Right lobe of liver (tissue), 6 donors: ENCODE results near the gene GRID1. TPM values are rescaled to one million over a fixed set of nuclear protein-coding genes. Genes with fewer than 3 reads are reported as not detected.
A peak's percentile ranks its signal among the peaks of the same experiment; 100 is the strongest.

Source experiments
- ATAC-seq, 4 donors: fragments of 200-7000 bp; cut with Tn5 transposase; one replicate each; pipeline ENCODE4 v1.9.1; 2020; ENCODE audit warnings: mild to moderate bottlenecking in 4 of 4, moderate library complexity in 4 of 4
- DNase-seq, 3 donors: peaks; one replicate each; pipeline ENCODE4 v3.0.0-alpha.2; 2020
- H3K27ac ChIP-seq, 3 donors: fragments of 200-600 bp; one replicate each; pipeline ENCODE4 v1.8.0; 2022
- H3K27me3 ChIP-seq, 2 donors: fragments of 200-600 bp; one replicate each; pipeline ENCODE4 v1.8.0; 2022
- H3K36me3 ChIP-seq, 4 donors: fragments of 200-600 bp; sonication (generic) in 1 of 4; one replicate each; pipeline versions ENCODE4 v1.5.1 to v1.8.0; 2017 to 2022; ENCODE audit warnings: control low read depth in 1 of 4
- H3K4me1 ChIP-seq, 4 donors: fragments of 200-600 bp; sonication (generic) in 1 of 4; one replicate each; pipeline versions ENCODE4 v1.5.1 to v1.8.0; 2017 to 2022; ENCODE audit warnings: control low read depth in 1 of 4
- H3K4me3 ChIP-seq, 3 donors: fragments of 200-600 bp; one replicate each; pipeline ENCODE4 v1.8.0; 2022
- H3K9me3 ChIP-seq, 4 donors: fragments of 200-600 bp; sonication (generic) in 1 of 4; one replicate each; pipeline versions ENCODE4 v1.5.1 to v1.8.0; 2017 to 2022; ENCODE audit warnings: control low read depth in 1 of 4
- POLR2A ChIP-seq: fragments of 450-650 bp; IDR thresholded peaks from one replicate; pipeline ENCODE4 v1.6.1; 2017; ENCODE audit warnings: antibody characterized with exemption, mild to moderate bottlenecking
- WGBS: methylation state at CpG from one replicate; pipeline ENCODE4 v1.1.6; 2018; ENCODE audit warnings: low coverage, low lambda C conversion rate; ENCODE audit not compliant: insufficient coverage; ENCODE audit errors: missing lambda C conversion rate; 5-methylcytosine and 5-hydroxymethylcytosine counted together
- intact Hi-C, 2 donors: fragments of 100-400 bp; cut with DNase I; formaldehyde crosslinking; loops; one replicate each; pipeline versions ENCODE4 v1.11.2 to v1.14.1; 2022
- total RNA-seq, 6 experiments: library from RNA; depleted of rRNA in 2 of 6; stranded (reverse); fragments of >200 nt in 2 of 6; fragmentation: NEBNext Ultra II Directional in 3 of 6; extraction: Animal tissue kit (Norgen Biotek cat#: 25700) in 3 of 6; gene quantifications; one replicate each; pipeline versions ENCODE4 v1.1.0 to v1.2.4, GENCODE V29; 2016 to 2023
- TF ChIP-seq, protein P1 (sequence below), 4 donors: fragments of 200-600 bp in 3 of 4; fragments of 450-650 bp in 1 of 4; IDR thresholded peaks; one replicate each; pipeline versions ENCODE4 v1.5.1 to v1.8.0; 2016 to 2022; ENCODE audit warnings: antibody characterized with exemption in 4 of 4, mild to moderate bottlenecking in 2 of 4
- donor health status: DM: no; HTN: yes; CAD: no.
- donor health status: DM: no; HTN: no; CAD: no.
- donor health status: DM: no; HTN: no; CAD: no.
- donor health status: DM: no; HTN: yes; CAD: no.
- donor health status: DM: no; HTN: yes; CAD: no.

The GRID1 gene
- total RNA-seq, 6 experiments from 2014 or later: 0.05 to 1.9 (median 0.81) TPM

DNA sequence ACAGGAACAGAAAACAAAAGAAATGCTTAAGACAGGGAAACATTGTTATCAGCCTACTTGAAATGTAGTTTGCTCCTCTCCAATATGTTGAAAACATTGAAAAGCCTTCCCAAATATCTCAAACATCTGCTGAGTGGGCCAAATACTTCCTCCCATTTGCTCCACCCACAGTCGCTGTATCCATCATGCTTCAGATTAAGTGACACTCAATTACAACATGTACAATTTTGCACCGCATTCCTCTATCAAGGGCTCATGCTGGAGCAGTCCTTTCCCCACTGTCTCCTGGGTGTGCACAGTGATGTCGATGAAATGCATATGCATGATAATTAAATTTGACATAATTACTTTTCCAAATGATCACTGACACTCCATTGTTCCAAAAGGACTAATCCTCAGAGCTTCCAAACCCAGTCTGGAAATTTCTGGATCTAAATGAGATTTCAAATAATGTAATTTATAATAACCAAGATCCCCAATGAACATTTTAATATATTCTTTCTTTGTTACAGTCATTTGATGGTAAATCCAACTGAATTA lies 604.6 kb downstream of the GRID1 start:
- intact Hi-C loops: no loop called here
- no peaks in the 10 kb centered on the region for H3K4me1 ChIP-seq
- H3K4me3 ChIP-seq: no peak overlapping the region
- no peak for DNase-seq
- H3K9me3 ChIP-seq: no peaks in the 10 kb centered on the region
- no peaks in the 10 kb centered on the region for H3K27me3 ChIP-seq
- H3K27ac ChIP-seq: no peak overlapping the region
- no peaks in the 10 kb centered on the region for H3K36me3 ChIP-seq
- whole genome bisulfite sequencing: 80% methylated on average over 3 of the region's 3 CpGs
- no peak for ATAC-seq
- TF ChIP-seq, protein P1, sequence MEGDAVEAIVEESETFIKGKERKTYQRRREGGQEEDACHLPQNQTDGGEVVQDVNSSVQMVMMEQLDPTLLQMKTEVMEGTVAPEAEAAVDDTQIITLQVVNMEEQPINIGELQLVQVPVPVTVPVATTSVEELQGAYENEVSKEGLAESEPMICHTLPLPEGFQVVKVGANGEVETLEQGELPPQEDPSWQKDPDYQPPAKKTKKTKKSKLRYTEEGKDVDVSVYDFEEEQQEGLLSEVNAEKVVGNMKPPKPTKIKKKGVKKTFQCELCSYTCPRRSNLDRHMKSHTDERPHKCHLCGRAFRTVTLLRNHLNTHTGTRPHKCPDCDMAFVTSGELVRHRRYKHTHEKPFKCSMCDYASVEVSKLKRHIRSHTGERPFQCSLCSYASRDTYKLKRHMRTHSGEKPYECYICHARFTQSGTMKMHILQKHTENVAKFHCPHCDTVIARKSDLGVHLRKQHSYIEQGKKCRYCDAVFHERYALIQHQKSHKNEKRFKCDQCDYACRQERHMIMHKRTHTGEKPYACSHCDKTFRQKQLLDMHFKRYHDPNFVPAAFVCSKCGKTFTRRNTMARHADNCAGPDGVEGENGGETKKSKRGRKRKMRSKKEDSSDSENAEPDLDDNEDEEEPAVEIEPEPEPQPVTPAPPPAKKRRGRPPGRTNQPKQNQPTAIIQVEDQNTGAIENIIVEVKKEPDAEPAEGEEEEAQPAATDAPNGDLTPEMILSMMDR (IDR thresholded peaks at IDR 0.05): no peak
- no peak for TF ChIP-seq POLR2A

DNA sequence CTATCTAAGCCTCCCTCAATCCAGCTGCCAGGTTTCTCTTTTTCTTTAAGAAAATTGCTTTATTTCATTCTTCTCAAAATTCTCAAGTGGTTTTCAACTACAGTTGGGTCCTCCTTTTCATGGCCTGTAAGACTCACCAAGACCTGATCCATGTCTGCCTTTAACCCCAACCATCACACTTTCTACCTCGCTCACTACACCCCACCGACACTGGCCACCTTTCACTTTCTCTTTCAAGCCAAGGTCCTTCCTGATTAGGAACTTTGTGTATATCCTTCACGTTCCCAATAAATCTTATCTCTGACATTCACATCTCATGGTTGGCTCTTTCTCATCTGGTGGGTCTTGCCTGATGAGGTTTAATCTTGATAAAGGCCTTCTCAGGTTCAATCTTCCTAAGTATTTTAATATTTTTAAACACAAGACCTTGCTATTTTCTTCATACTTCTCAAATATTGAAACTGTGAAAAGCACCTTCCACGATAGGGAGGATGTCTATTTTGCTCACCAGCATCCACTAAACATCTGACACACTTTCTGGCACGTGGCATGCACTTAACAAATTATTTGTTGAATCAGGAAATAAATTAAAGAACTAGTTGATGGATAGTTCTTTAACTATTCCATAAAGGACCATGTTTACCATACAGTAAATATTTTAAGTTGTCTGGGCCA lies 624.8 kb downstream of the GRID1 start:
- ATAC-seq (peak in 2 of 4 donors; percentile 53 to 68), DNase-seq (no peak)
- Histone ChIP-seq H3K27ac (no peak overlapping the region), H3K4me3 (no peak overlapping the region), H3K27me3 (no peaks in the 10 kb centered on the region), H3K9me3 (no peaks in the 10 kb centered on the region), H3K36me3 (no peaks in the 10 kb centered on the region), H3K4me1 (no peaks in the 10 kb centered on the region)
- intact Hi-C loops: no loop called here
- TF ChIP-seq, protein P1 (IDR thresholded peaks at IDR 0.05): no peak
- WGBS: 35% methylated on average over 5 of the region's 5 CpGs

- 71% methylated on average over 1 of the region's 1 CpG for WGBS
- Histone ChIP-seq H3K27ac (no peak overlapping the region), H3K4me1 (no peaks in the 10 kb centered on the region), H3K27me3 (no peaks in the 10 kb centered on the region), H3K36me3 (no peaks in the 10 kb centered on the region), H3K9me3 (no peaks in the 10 kb centered on the region), H3K4me3 (no peak overlapping the region)
- ATAC-seq: no peak
- TF ChIP-seq, protein P1 (IDR thresholded peaks at IDR 0.05): no peak
- TF ChIP-seq POLR2A: no peak
- intact Hi-C loops: no loop called here
- DNase-seq: no peak
Measured at GRCh38 chr10:85735997-85736396, 630.6 kb downstream of the GRID1 start.

DNA sequence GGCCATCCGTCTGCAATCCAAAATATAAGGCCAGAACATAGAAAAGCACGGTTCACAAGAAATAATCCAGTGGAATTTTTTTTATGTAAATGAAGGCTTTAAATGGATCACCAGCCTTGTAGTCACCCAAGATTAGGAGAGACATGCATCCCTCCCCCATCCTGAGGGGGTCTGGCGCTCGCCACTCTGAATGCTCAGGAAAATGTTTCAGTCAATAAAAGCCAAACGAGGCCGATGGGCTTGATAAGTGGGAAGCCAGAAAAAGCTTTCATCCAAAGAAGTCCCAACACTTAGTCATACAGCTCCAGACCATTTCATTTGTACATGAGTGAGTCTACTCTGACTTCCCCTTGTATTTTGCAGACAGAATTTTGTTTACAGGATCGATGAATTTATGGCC lies 631.8 kb downstream of the GRID1 start:
- intact Hi-C loops: no loop called here
- Histone ChIP-seq H3K9me3 (no peaks in the 10 kb centered on the region), H3K27me3 (no peaks in the 10 kb centered on the region), H3K4me1 (no peaks in the 10 kb centered on the region), H3K4me3 (no peak overlapping the region), H3K36me3 (no peaks in the 10 kb centered on the region), H3K27ac (no peak overlapping the region)
- TF ChIP-seq, protein P1 (IDR thresholded peaks at IDR 0.05): no peak
- no peak for TF ChIP-seq POLR2A
- 68% methylated on average over 5 of the region's 7 CpGs for WGBS
- DNase-seq (no peak), ATAC-seq (no peak)
